ENCODE data around the gene OR5H1. TPM values are rescaled to one million over a fixed set of nuclear protein-coding genes. Genes with fewer than 3 reads are reported as not detected.

OR5H1 gene
- total RNA-seq, result not detected
- polyA plus RNA-seq, result not detected

GRCh38 chr3:98130421-98130820, at the start of gene OR5H1:
Gene OR5H1, plus strand, starts transcription at chr3:98130721. Its CDS starts 1,977 bp downstream, at chr3:98132698.
- no peaks in the 10 kb centered on the region for H3K36me3 Mint-ChIP-seq
- Histone ChIP-seq H3K4me1 (ENCODE audit: control insufficient read depth, insufficient read depth, low read length, poor library complexity, severe bottlenecking) (no peaks in the 10 kb centered on the region), H3K27ac (ENCODE audit: insufficient read depth, low read length, poor library complexity, severe bottlenecking) (no peak within 1 kb of the TSS), H3K27me3 (ENCODE audit: control insufficient read depth, insufficient read depth, low read length) (no peaks in the 10 kb centered on the region), H3K36me3 (ENCODE audit: control insufficient read depth, insufficient read depth, low read length) (no peaks in the 10 kb centered on the region), H3K4me3 (ENCODE audit: low read depth, low read length) (no peak within 1 kb of the TSS), H3K9me3 (ENCODE audit: control insufficient read depth in 2 of 2, low read length in 2 of 2) (no peaks in the 10 kb centered on the region)
- H3K27me3 Mint-ChIP-seq, result peaks cover 4% of the 10 kb centered on the region
- DNase-seq (no peak), ATAC-seq (ENCODE audit: low read depth in 2 of 2) (no peak)
- H3K27ac Mint-ChIP-seq, result no peak within 1 kb of the TSS
- H3K4me3 Mint-ChIP-seq, result no peak within 1 kb of the TSS
- no peaks in the 10 kb centered on the region for H3K4me1 Mint-ChIP-seq
- H3K9me3 Mint-ChIP-seq, result peaks cover 0 to 1% (median 0%) of the 10 kb centered on the region in 7 donors

- ATAC-seq (ENCODE audit: low read depth in 2 of 2), result no peak
- Histone ChIP-seq H3K36me3 (ENCODE audit: control insufficient read depth, insufficient read depth, low read length) (no peaks in the 10 kb centered on the region), H3K27ac (ENCODE audit: insufficient read depth, low read length, poor library complexity, severe bottlenecking) (no peak within 1 kb of the TSS), H3K27me3 (ENCODE audit: control insufficient read depth, insufficient read depth, low read length) (no peaks in the 10 kb centered on the region), H3K4me3 (ENCODE audit: low read depth, low read length) (no peak within 1 kb of the TSS), H3K9me3 (ENCODE audit: control insufficient read depth in 2 of 2, low read length in 2 of 2) (no peaks in the 10 kb centered on the region), H3K4me1 (ENCODE audit: control insufficient read depth, insufficient read depth, low read length, poor library complexity, severe bottlenecking) (no peaks in the 10 kb centered on the region)
- Mint-ChIP-seq H3K4me1 (no peaks in the 10 kb centered on the region), H3K27ac (no peak within 1 kb of the TSS), H3K4me3 (no peak within 1 kb of the TSS), H3K36me3 (no peaks in the 10 kb centered on the region), H3K27me3 (no peaks in the 10 kb centered on the region), H3K9me3 (peaks cover 0 to 7% (median 0%) of the 10 kb centered on the region in 7 donors)
- no peak for DNase-seq
These were observed 43.6 kb upstream of the OR5H1 start, which contains the start of gene OR5AC2 for GRCh38 chr3:98086873-98087272. Gene OR5AC2, plus strand, starts transcription at chr3:98087173. Its CDS starts 0 bp downstream, at chr3:98087173.

DNA sequence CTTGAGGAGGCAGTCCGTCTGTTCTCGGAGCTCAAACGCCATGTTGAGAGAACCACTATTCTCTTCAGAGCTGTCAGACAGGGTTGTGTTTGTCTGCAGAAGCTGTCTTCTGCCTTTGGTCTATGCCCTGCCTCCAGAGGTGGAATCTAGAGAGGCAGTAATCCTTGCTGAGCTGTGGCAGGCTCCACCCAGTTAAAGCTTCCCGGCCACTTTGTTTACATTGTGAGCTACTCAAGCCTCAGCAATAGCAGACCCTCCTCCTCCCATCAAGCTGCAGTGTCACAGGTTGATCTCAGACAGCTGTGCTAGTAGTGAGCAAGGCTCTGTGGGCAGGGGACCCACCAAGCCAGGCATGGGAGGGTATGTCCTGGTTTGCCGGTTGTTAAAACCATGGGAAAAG, 34.6 kb upstream of the OR5H1 start:
- H3K27me3 Mint-ChIP-seq, result no peaks in the 10 kb centered on the region

DNA sequence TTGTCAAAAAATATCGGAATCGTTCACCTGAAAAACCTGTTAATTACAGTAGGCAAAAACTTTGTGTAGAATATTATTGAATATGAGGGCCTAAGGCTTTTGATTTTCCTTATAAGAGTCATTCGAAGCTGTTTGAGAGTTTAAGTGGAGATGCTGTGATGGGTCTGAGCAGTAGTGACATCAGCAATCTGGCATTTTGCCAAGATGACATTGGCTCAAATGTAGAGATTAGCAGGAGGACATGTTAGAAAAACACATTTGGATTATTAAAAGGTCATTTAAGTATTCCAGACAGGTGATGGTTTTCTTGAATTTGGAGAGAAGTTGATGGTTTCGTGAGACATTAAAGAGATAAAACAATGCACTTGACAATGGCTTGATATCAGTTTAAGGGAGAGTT, 30.7 kb upstream of the OR5H1 start:
- H3K36me3 Mint-ChIP-seq, result no peaks in the 10 kb centered on the region
- H3K4me3 Mint-ChIP-seq, result no peak overlapping the region
- H3K4me1 ChIP-seq (ENCODE audit: control insufficient read depth, insufficient read depth, low read length, poor library complexity, severe bottlenecking), result no peaks in the 10 kb centered on the region
- no peaks in the 10 kb centered on the region for H3K9me3 ChIP-seq (ENCODE audit: control insufficient read depth in 2 of 2, low read length in 2 of 2)
- no peaks in the 10 kb centered on the region for H3K27me3 ChIP-seq (ENCODE audit: control insufficient read depth, insufficient read depth, low read length)
- no peaks in the 10 kb centered on the region for H3K36me3 ChIP-seq (ENCODE audit: control insufficient read depth, insufficient read depth, low read length)
- H3K4me3 ChIP-seq (ENCODE audit: low read depth, low read length), result no peak overlapping the region
- ATAC-seq (ENCODE audit: low read depth in 2 of 2) (no peak), DNase-seq (no peak)
- no peak overlapping the region for H3K27ac ChIP-seq (ENCODE audit: insufficient read depth, low read length, poor library complexity, severe bottlenecking)
- H3K9me3 Mint-ChIP-seq, result peaks cover 0 to 3% (median 0%) of the 10 kb centered on the region in 7 donors
- no peak overlapping the region for H3K27ac Mint-ChIP-seq
- H3K27me3 Mint-ChIP-seq, result no peaks in the 10 kb centered on the region
- no peaks in the 10 kb centered on the region for H3K4me1 Mint-ChIP-seq

More for the DNA sequence above, 34.6 kb upstream of the OR5H1 start:
- no peaks in the 10 kb centered on the region for H3K9me3 ChIP-seq (ENCODE audit: control insufficient read depth in 2 of 2, low read length in 2 of 2)
- H3K4me3 Mint-ChIP-seq, result no peak overlapping the region
- DNase-seq, result no peak
- H3K27ac Mint-ChIP-seq, result no peak overlapping the region
- no peak overlapping the region for H3K4me3 ChIP-seq (ENCODE audit: low read depth, low read length)
- H3K36me3 ChIP-seq (ENCODE audit: control insufficient read depth, insufficient read depth, low read length), result no peaks in the 10 kb centered on the region
- H3K36me3 Mint-ChIP-seq, result no peaks in the 10 kb centered on the region
- H3K27me3 ChIP-seq (ENCODE audit: control insufficient read depth, insufficient read depth, low read length), result no peaks in the 10 kb centered on the region
- peaks cover 0 to 6% (median 0%) of the 10 kb centered on the region in 7 donors for H3K9me3 Mint-ChIP-seq
- no peaks in the 10 kb centered on the region for H3K4me1 Mint-ChIP-seq
- ATAC-seq (ENCODE audit: low read depth in 2 of 2), result no peak
- H3K4me1 ChIP-seq (ENCODE audit: control insufficient read depth, insufficient read depth, low read length, poor library complexity, severe bottlenecking), result no peaks in the 10 kb centered on the region
- no peak overlapping the region for H3K27ac ChIP-seq (ENCODE audit: insufficient read depth, low read length, poor library complexity, severe bottlenecking)

GRCh38 chr3:98108162-98108561, 22.4 kb upstream of the OR5H1 start:
- H3K4me3 Mint-ChIP-seq, result no peak overlapping the region
- no peaks in the 10 kb centered on the region for H3K36me3 ChIP-seq (ENCODE audit: control insufficient read depth, insufficient read depth, low read length)
- no peak overlapping the region for H3K27ac ChIP-seq (ENCODE audit: insufficient read depth, low read length, poor library complexity, severe bottlenecking)
- no peaks in the 10 kb centered on the region for H3K27me3 ChIP-seq (ENCODE audit: control insufficient read depth, insufficient read depth, low read length)
- no peaks in the 10 kb centered on the region for H3K4me1 Mint-ChIP-seq
- DNase-seq (no peak), ATAC-seq (ENCODE audit: low read depth in 2 of 2) (no peak)
- H3K27me3 Mint-ChIP-seq, result peaks cover 7% of the 10 kb centered on the region
- H3K4me1 ChIP-seq (ENCODE audit: control insufficient read depth, insufficient read depth, low read length, poor library complexity, severe bottlenecking), result no peaks in the 10 kb centered on the region
- H3K4me3 ChIP-seq (ENCODE audit: low read depth, low read length), result no peak overlapping the region
- H3K27ac Mint-ChIP-seq, result no peak overlapping the region
- peaks cover 0 to 6% (median 0%) of the 10 kb centered on the region in 7 donors for H3K9me3 Mint-ChIP-seq
- H3K36me3 Mint-ChIP-seq, result no peaks in the 10 kb centered on the region
- peaks cover 2 to 4% of the 10 kb centered on the region in 2 experiments for H3K9me3 ChIP-seq (ENCODE audit: control insufficient read depth in 2 of 2, low read length in 2 of 2)

- Mint-ChIP-seq H3K27ac (no peak overlapping the region), H3K4me3 (no peak overlapping the region), H3K9me3 (peaks cover 0 to 11% (median 0%) of the 10 kb centered on the region in 7 donors), H3K27me3 (peaks cover 7% of the 10 kb centered on the region), H3K4me1 (no peaks in the 10 kb centered on the region), H3K36me3 (no peaks in the 10 kb centered on the region)
- no peaks in the 10 kb centered on the region for H3K27me3 ChIP-seq (ENCODE audit: control insufficient read depth, insufficient read depth, low read length)
- peaks cover 4 to 8% of the 10 kb centered on the region in 2 experiments for H3K9me3 ChIP-seq (ENCODE audit: control insufficient read depth in 2 of 2, low read length in 2 of 2)
- DNase-seq, result no peak
- H3K27ac ChIP-seq (ENCODE audit: insufficient read depth, low read length, poor library complexity, severe bottlenecking), result no peak overlapping the region
- ATAC-seq (ENCODE audit: low read depth in 2 of 2), result no peak
- no peak overlapping the region for H3K4me3 ChIP-seq (ENCODE audit: low read depth, low read length)
- H3K4me1 ChIP-seq (ENCODE audit: control insufficient read depth, insufficient read depth, low read length, poor library complexity, severe bottlenecking), result no peaks in the 10 kb centered on the region
- H3K36me3 ChIP-seq (ENCODE audit: control insufficient read depth, insufficient read depth, low read length), result no peaks in the 10 kb centered on the region
These were observed 20.5 kb upstream of the OR5H1 start for GRCh38 chr3:98109807-98110549.

DNA sequence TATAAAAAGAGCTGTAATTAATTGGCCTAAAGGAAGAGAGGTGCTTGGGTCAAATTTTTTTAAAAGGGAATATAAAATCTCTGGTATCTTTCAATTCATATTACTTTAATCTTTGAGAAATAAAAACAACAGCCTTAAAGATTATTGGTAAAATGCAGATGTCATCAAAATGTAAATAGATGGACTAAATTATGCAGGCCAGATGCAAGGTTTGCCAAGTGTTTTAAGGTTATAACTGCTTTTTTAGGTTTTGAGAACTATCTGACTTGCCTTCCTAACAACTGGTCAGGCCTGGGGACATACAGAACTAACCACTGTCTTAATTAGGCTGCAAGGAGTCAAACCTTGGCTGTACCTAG, 20.0 kb upstream of the OR5H1 start:
- H3K9me3 Mint-ChIP-seq, result peaks cover 0 to 11% (median 0%) of the 10 kb centered on the region in 7 donors
- peaks cover 7% of the 10 kb centered on the region for H3K27me3 Mint-ChIP-seq
- H3K27ac Mint-ChIP-seq, result no peak overlapping the region
- H3K4me1 Mint-ChIP-seq, result no peaks in the 10 kb centered on the region
- no peaks in the 10 kb centered on the region for H3K27me3 ChIP-seq (ENCODE audit: control insufficient read depth, insufficient read depth, low read length)
- no peaks in the 10 kb centered on the region for H3K36me3 Mint-ChIP-seq
- no peak overlapping the region for H3K27ac ChIP-seq (ENCODE audit: insufficient read depth, low read length, poor library complexity, severe bottlenecking)
- ATAC-seq (ENCODE audit: low read depth in 2 of 2), result no peak
- peaks cover 4 to 8% of the 10 kb centered on the region in 2 experiments for H3K9me3 ChIP-seq (ENCODE audit: control insufficient read depth in 2 of 2, low read length in 2 of 2)
- DNase-seq, result no peak
- H3K4me1 ChIP-seq (ENCODE audit: control insufficient read depth, insufficient read depth, low read length, poor library complexity, severe bottlenecking), result no peaks in the 10 kb centered on the region
- H3K4me3 ChIP-seq (ENCODE audit: low read depth, low read length), result no peak overlapping the region
- H3K4me3 Mint-ChIP-seq, result no peak overlapping the region
- H3K36me3 ChIP-seq (ENCODE audit: control insufficient read depth, insufficient read depth, low read length), result no peaks in the 10 kb centered on the region

DNA sequence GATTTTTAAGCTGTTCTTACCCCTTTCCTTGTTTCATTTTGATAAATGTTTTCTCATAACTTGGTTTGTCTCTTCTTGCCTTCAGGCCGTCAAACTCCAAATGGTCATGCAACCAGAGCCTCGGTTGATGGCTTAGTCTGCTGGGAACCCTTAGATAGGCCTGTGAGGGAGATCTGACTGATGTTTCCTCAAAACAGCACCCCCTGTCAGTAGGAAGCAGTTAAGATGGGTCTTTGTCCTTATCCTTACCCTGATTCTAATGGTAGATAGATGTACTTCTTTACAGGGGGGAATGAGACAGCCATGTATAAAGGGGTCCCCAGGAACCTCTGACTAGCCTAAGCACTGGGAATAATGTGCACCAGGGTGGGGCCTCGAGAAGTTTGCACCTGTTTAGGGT, 16.3 kb upstream of the OR5H1 start:
- Mint-ChIP-seq H3K27me3 (peaks cover 9% of the 10 kb centered on the region), H3K4me3 (no peak overlapping the region), H3K27ac (no peak overlapping the region), H3K4me1 (no peaks in the 10 kb centered on the region), H3K9me3 (peaks cover 0 to 14% (median 1%) of the 10 kb centered on the region in 7 donors), H3K36me3 (no peaks in the 10 kb centered on the region)
- Histone ChIP-seq H3K4me3 (ENCODE audit: low read depth, low read length) (no peak overlapping the region), H3K4me1 (ENCODE audit: control insufficient read depth, insufficient read depth, low read length, poor library complexity, severe bottlenecking) (no peaks in the 10 kb centered on the region), H3K27me3 (ENCODE audit: control insufficient read depth, insufficient read depth, low read length) (peaks cover 4% of the 10 kb centered on the region), H3K36me3 (ENCODE audit: control insufficient read depth, insufficient read depth, low read length) (no peaks in the 10 kb centered on the region), H3K9me3 (ENCODE audit: control insufficient read depth in 2 of 2, low read length in 2 of 2) (peaks cover 4 to 8% of the 10 kb centered on the region in 2 experiments), H3K27ac (ENCODE audit: insufficient read depth, low read length, poor library complexity, severe bottlenecking) (no peak overlapping the region)
- no peak for DNase-seq
- no peak for ATAC-seq (ENCODE audit: low read depth in 2 of 2)
